Activated CD8-positive, alpha-beta memory T cell treated with anti-CD3 and anti-CD28 coated beads for 4 hours (primary cell): ENCODE results near the gene HELZ2.
"Not testable (repeated sequence)": the region's sequence is repeated elsewhere in the genome, so short reads cannot be mapped to it uniquely, and the experiment has no call there.

Experiments
- DNase-seq, 2 donors: peaks; one replicate each; pipeline ENCODE4 v3.0.0-alpha.2; 2020; ENCODE audit warnings: low read depth in 2 of 2

HELZ2 gene

GRCh38 chr20:63578224-63579016 is 4.4 kb upstream of the HELZ2 start:
- DNase-seq: no peak

GRCh38 chr20:63577317-63577894 is 3.4 kb upstream of the HELZ2 start:
- DNase-seq: no peak

- DNase-seq: no peak
Measured at GRCh38 chr20:63576311-63576710, 2.3 kb upstream of the HELZ2 start.

GRCh38 chr20:63574829-63575743 is 1.0 kb upstream of the HELZ2 start:
- no peak for DNase-seq

- no peak for DNase-seq
Measured at GRCh38 chr20:63573647-63574131, 350 bp downstream of the HELZ2 start.

- DNase-seq: no peak
Measured at GRCh38 chr20:63572788-63573646, 1.0 kb downstream of the HELZ2 start.

- no peak for DNase-seq
Measured at GRCh38 chr20:63572071-63572787, 1.8 kb downstream of the HELZ2 start.

GRCh38 chr20:63571087-63571478 is 3.0 kb downstream of the HELZ2 start:
- DNase-seq: not testable (repeated sequence)

GRCh38 chr20:63570281-63571086 is 3.6 kb downstream of the HELZ2 start:
- no peak for DNase-seq

- no peak for DNase-seq
Measured at GRCh38 chr20:63568986-63569949, 4.8 kb downstream of the HELZ2 start.

GRCh38 chr20:63568170-63568981 is 5.7 kb downstream of the HELZ2 start:
- DNase-seq: no peak

- DNase-seq: peak in 1 of 2 donors; percentile 40
Measured at GRCh38 chr20:63567386-63568169, 6.5 kb downstream of the HELZ2 start.

- no peak for DNase-seq
Measured at GRCh38 chr20:63567136-63567385, 7.0 kb downstream of the HELZ2 start.

- DNase-seq: no peak
Measured at GRCh38 chr20:63566395-63567135, 7.5 kb downstream of the HELZ2 start.

- no peak for DNase-seq
Measured at GRCh38 chr20:63565699-63566335, 8.2 kb downstream of the HELZ2 start.
